NCI-H2196 (cell line): ENCODE measurements around the gene NPHS1.
"Not testable (repeated sequence)": the region's sequence is repeated elsewhere in the genome, so short reads cannot be mapped to it uniquely, and the experiment has no call there.

Source experiments
- DNase-seq: peaks from one replicate; lab custom pipeline; 2025; ENCODE audit not compliant: unreplicated experiment; lab: John Stamatoyannopoulos, UW

Gene NPHS1

GRCh38 chr19:35852029-35852780 lies at the start of gene NPHS1:
Gene NPHS1 (minus strand): TSS chr19:35852504. CDS start chr19:35851837, 667 bp downstream.
- no peak for DNase-seq

DNA sequence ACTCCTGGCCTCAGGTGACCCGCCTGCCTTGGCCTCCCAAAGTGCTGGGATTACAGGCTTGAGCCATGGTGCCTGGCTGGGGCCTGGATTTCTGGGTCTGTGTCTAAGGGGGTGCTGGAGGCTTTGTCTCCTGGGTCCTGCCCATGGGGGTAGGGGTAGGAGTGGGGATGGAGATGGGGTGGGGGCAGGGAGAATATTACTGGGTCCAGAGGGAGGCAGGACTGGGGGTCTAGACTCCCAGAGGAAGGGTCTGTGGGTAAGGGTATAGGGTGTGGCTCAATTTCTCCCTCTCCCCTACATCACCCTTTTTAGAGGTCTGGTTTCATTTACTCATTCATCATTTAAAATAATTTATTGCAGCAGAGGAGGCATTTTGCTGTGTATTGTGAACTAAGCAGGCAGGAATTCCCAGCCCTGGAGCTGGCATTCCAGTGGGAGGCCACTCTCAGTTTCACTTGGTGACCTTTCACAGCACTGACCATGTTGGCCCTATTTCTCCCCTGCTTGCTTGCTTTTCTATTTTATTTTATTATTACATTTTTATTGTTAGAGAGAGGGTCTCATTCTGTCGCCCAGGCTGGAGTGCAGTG lies 48.8 kb upstream of the NPHS1 start:
- DNase-seq, result no peak

GRCh38 chr19:35899547-35900214 lies 47.4 kb upstream of the NPHS1 start:
- DNase-seq, result peak; percentile 86

GRCh38 chr19:35898499-35898809 lies 46.1 kb upstream of the NPHS1 start:
- no peak for DNase-seq

GRCh38 chr19:35897706-35898451 lies 45.6 kb upstream of the NPHS1 start:
- DNase-seq, result no peak

DNA sequence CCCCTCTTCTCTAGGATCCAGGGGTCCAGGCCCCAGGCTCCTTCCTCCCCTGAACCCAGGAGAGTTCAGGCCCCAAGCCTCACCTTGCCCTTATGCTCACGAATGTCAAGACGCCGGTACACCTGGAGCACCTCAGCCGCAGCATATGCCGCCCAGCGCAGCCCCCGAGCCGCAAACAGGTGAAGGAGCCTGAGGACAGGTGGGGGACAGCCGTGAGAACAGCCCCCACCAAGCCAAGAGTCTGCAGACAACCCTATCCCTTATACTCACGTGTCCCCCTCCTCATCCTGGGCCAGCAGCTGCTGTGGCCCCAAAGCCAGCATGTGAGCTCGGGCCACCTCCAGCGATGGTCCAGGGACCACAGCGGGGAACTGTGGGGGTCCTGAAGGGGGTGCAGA lies 44.3 kb upstream of the NPHS1 start:
- DNase-seq, result no peak

DNA sequence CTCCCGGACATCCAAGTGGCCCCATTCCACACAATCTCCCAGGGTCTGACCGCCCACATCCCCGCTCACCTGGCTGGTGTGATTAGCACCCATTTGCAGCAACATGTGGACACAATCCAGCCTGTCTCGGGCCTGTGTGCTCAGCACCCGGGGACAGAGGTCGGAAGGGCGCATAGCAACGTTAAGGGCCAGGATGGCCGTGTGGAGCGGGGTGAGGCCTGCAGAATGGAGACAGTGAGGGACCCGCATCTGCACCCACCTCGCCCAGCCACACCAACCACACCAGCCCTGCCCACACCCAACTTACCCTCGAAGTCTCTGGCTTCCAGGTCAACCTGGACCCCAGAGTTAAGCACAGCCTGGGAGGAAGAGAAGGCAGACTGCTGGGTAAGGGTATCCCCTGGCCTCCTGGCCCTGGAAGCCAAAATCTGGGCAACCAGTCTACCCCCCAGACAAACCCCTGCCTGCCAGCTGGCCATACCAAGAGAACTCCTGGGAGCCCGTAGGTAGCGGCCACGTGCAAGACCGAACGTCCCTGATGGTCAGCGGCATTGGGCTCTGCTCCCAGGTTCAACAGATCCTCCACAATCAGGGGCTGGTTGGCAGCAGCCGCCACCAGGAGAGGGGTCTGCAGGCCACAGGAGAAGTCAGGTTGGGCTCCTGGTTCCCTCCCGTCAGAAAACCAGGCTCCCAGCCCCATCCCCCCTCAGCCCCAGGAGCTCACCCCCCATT lies 43.8 kb upstream of the NPHS1 start:
- DNase-seq, result no peak

DNA sequence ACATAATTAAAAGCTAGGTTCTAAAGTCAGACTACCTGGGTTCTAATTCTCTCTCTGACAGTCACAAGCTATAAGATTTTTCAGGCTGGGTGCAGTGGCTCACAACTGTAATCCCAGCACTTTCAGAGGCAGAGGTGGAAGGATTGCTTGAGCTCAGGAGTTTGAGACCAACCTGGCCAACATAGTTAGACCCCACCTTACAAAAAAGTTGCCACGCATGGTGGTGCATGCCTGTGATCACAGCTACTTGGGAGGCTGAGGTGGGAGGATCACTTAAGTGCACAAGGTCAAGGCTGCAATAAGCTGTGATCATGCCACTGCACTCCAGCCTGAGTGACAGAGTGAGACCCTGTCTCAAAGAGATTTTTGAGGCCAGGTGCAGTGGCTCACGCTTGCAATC lies 42.0 kb upstream of the NPHS1 start:
- DNase-seq, result no peak

GRCh38 chr19:35891819-35892218 lies 39.5 kb upstream of the NPHS1 start:
- not testable (repeated sequence) for DNase-seq

DNA sequence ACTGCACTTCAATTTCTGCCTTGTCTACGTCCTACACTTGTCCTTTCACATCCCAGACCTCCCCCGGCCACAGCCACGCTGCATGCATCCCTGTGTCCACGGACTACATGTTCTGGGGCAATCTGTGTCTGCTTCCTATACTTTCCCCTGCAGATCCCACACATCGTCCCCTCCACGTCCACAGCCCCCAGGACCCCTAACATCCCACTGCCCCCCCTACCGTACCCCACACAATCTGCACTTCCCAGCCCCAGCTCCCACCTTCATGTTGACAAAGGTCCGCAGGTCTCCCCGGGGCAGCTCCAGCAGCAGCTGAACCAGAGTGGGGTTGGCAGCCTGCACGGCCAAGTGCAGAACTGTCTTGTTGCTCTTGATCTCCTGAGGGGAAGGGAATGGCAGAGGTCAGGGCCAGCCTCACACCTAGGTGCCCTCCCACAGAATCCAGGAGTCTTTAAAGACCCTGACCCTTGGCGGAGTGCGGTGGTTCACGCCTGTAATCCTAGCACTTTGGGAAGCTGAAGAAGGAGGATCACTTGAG lies 37.9 kb upstream of the NPHS1 start:
- no peak for DNase-seq

DNA sequence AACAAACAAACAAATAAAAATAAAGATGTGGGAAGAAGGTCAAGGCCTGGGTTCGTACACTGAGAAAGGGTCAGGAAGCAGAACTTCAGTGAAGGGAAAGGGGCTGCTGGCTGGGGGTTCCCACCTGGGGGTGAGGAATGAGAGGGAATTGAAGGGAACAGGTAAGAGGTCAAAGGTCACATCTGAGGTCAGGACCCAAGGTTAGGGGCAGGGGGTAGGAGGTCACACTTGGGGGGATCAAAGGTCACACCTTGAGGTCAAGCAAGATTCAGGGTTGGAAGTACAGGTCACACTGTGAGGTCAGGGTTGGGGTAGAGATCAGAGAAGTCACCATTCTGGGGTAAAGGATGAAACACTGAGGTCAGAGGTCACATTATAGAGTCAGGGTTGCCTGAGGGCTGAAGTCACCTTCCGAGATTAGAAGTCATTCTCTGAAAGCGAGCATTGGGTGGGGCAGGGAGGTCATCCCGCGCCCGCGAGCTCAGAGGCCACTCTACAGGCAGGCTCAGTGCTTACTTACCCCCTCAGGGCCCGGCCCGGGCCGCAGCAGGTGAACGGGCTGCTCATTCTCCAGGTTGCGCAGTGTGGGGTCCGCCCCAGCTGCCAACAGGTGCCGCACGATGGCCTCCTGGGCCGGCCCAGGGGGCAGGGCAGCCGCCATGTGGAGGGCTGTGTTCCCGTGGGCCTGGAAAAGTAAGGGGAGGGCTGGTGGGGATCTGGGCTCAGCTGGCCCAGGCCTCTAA lies 37.2 kb upstream of the NPHS1 start:
- no peak for DNase-seq

- DNase-seq, result no peak
Measured at GRCh38 chr19:35888398-35888797, 36.1 kb upstream of the NPHS1 start.

DNA sequence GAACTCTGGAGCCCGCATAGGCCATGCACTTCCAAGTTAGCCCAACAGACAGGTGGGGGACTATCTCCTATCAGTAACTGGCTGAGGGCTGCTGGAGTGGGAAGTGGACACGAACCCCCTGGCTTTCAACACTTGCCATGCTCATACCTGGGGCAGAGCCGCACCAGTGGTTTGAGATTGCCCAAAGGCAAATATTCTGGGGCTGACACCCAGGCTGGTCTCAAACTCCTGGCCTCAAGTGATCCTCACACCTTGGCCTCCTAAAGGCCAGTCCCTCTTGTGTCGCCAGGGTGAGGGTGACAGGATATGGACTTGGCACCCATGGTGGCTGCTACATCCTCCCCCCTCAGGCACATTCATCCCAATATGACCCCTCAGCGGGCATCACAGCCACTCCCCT lies 34.9 kb upstream of the NPHS1 start:
- no peak for DNase-seq

GRCh38 chr19:35885904-35886303 lies 33.6 kb upstream of the NPHS1 start:
- no peak for DNase-seq

GRCh38 chr19:35885225-35885738 lies 33.0 kb upstream of the NPHS1 start:
- no peak for DNase-seq

GRCh38 chr19:35883882-35884281 lies 31.6 kb upstream of the NPHS1 start:
- no peak for DNase-seq

- DNase-seq, result peak; percentile 77
Measured at GRCh38 chr19:35882114-35882832, 30.0 kb upstream of the NPHS1 start.

- no peak for DNase-seq
Measured at GRCh38 chr19:35879770-35880317, 27.5 kb upstream of the NPHS1 start.

GRCh38 chr19:35879068-35879467 lies 26.8 kb upstream of the NPHS1 start:
- DNase-seq, result no peak
